ENCODE results near the gene RYR2. TPM values are rescaled to one million over a fixed set of nuclear protein-coding genes. Genes with fewer than 3 reads are reported as not detected.

The RYR2 gene
- total and polyA plus RNA-seq, 2 of the 8 experiments (the other 6 are each of a cell fraction or from before 2014, with no cell fraction given) = 1.3 to 4.4 TPM

GRCh38 chr1:237367758-237368157, 325.8 kb downstream of the RYR2 start (continued):
- TF ChIP-seq, protein P1, sequence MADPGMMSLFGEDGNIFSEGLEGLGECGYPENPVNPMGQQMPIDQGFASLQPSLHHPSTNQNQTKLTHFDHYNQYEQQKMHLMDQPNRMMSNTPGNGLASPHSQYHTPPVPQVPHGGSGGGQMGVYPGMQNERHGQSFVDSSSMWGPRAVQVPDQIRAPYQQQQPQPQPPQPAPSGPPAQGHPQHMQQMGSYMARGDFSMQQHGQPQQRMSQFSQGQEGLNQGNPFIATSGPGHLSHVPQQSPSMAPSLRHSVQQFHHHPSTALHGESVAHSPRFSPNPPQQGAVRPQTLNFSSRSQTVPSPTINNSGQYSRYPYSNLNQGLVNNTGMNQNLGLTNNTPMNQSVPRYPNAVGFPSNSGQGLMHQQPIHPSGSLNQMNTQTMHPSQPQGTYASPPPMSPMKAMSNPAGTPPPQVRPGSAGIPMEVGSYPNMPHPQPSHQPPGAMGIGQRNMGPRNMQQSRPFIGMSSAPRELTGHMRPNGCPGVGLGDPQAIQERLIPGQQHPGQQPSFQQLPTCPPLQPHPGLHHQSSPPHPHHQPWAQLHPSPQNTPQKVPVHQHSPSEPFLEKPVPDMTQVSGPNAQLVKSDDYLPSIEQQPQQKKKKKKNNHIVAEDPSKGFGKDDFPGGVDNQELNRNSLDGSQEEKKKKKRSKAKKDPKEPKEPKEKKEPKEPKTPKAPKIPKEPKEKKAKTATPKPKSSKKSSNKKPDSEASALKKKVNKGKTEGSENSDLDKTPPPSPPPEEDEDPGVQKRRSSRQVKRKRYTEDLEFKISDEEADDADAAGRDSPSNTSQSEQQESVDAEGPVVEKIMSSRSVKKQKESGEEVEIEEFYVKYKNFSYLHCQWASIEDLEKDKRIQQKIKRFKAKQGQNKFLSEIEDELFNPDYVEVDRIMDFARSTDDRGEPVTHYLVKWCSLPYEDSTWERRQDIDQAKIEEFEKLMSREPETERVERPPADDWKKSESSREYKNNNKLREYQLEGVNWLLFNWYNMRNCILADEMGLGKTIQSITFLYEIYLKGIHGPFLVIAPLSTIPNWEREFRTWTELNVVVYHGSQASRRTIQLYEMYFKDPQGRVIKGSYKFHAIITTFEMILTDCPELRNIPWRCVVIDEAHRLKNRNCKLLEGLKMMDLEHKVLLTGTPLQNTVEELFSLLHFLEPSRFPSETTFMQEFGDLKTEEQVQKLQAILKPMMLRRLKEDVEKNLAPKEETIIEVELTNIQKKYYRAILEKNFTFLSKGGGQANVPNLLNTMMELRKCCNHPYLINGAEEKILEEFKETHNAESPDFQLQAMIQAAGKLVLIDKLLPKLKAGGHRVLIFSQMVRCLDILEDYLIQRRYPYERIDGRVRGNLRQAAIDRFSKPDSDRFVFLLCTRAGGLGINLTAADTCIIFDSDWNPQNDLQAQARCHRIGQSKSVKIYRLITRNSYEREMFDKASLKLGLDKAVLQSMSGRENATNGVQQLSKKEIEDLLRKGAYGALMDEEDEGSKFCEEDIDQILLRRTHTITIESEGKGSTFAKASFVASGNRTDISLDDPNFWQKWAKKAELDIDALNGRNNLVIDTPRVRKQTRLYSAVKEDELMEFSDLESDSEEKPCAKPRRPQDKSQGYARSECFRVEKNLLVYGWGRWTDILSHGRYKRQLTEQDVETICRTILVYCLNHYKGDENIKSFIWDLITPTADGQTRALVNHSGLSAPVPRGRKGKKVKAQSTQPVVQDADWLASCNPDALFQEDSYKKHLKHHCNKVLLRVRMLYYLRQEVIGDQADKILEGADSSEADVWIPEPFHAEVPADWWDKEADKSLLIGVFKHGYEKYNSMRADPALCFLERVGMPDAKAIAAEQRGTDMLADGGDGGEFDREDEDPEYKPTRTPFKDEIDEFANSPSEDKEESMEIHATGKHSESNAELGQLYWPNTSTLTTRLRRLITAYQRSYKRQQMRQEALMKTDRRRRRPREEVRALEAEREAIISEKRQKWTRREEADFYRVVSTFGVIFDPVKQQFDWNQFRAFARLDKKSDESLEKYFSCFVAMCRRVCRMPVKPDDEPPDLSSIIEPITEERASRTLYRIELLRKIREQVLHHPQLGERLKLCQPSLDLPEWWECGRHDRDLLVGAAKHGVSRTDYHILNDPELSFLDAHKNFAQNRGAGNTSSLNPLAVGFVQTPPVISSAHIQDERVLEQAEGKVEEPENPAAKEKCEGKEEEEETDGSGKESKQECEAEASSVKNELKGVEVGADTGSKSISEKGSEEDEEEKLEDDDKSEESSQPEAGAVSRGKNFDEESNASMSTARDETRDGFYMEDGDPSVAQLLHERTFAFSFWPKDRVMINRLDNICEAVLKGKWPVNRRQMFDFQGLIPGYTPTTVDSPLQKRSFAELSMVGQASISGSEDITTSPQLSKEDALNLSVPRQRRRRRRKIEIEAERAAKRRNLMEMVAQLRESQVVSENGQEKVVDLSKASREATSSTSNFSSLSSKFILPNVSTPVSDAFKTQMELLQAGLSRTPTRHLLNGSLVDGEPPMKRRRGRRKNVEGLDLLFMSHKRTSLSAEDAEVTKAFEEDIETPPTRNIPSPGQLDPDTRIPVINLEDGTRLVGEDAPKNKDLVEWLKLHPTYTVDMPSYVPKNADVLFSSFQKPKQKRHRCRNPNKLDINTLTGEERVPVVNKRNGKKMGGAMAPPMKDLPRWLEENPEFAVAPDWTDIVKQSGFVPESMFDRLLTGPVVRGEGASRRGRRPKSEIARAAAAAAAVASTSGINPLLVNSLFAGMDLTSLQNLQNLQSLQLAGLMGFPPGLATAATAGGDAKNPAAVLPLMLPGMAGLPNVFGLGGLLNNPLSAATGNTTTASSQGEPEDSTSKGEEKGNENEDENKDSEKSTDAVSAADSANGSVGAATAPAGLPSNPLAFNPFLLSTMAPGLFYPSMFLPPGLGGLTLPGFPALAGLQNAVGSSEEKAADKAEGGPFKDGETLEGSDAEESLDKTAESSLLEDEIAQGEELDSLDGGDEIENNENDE (IDR thresholded peaks at IDR 0.05; ENCODE audit: insufficient replicate concordance, low read length) = no peak
